Right cardiac atrium (tissue), 5 donors: ENCODE results near the gene EFL1. TPM values are rescaled to one million over a fixed set of nuclear protein-coding genes. Genes with fewer than 3 reads are reported as not detected.
A peak's percentile ranks its signal among the peaks of the same experiment; 100 is the strongest.

Experiments
- ATAC-seq, 2 donors: fragments of 200-7000 bp; cut with Tn5 transposase; one replicate each; pipeline versions ENCODE4 v1.8.0 to v1.9.1; 2020; ENCODE audit warnings: moderate library complexity in 2 of 2, mild to moderate bottlenecking in 1 of 2
- DNase-seq, 3 donors: peaks; one replicate each; pipeline ENCODE4 v3.0.0-alpha.2; 2020
- H3K27ac ChIP-seq: one replicate; pipeline ENCODE4 v1.5.1; 2013; ENCODE audit warnings: mild to moderate bottlenecking, low read length, control low read depth, moderate library complexity
- H3K27me3 ChIP-seq: one replicate; pipeline ENCODE4 v1.6.1; 2013; ENCODE audit not compliant: control insufficient read depth, insufficient read depth
- H3K4me1 ChIP-seq: one replicate; pipeline ENCODE4 v1.6.1; 2013; ENCODE audit warnings: low read length; ENCODE audit not compliant: control insufficient read depth, insufficient read depth
- H3K4me3 ChIP-seq: one replicate; pipeline ENCODE4 v1.5.1; 2013; ENCODE audit warnings: low read length, control low read depth
- H3K9me3 ChIP-seq: one replicate; pipeline ENCODE4 v1.6.1; 2013; ENCODE audit warnings: low read length; ENCODE audit not compliant: control insufficient read depth
- WGBS: extraction: QIAGEN DNeasy Blood & Tissue Kit; methylation state at CpG from one replicate; pipeline ENCODE4 v1.1.7; 2013; 5-methylcytosine and 5-hydroxymethylcytosine counted together
- intact Hi-C, 4 donors: fragments of 100-400 bp; cut with DNase I; formaldehyde crosslinking; loops; one replicate each; pipeline versions ENCODE4 v1.11.0 to v1.14.0; 2022 to 2023
- polyA plus RNA-seq: library from polyadenylated mRNA; stranded (reverse); fragments of 200-250 nt; gene quantifications from one replicate; pipeline ENCODE4 v1.2.3, GENCODE V29; 2013
- total RNA-seq, 4 donors: library from RNA; stranded (reverse); fragmentation: NEBNext Ultra II Directional; extraction: Animal tissue kit (Norgen Biotek cat#: 25700); gene quantifications; one replicate each; pipeline ENCODE4 v1.2.1, GENCODE V29; 2021
- donor health status: healthy with polysubstance abuse.
- donor health status: DM: no; HTN: yes; CAD: no.
- donor health status: DM: no; HTN: no; CAD: no.
- donor health status: DM: no; HTN: yes; CAD: no; lungs with severe emphysema.
- donor health status: DM: yes; HTN: yes; CAD: no.

EFL1 gene
- total and polyA plus RNA-seq, 5 donors: 5.9 to 15.4 (median 11.0) TPM

DNA sequence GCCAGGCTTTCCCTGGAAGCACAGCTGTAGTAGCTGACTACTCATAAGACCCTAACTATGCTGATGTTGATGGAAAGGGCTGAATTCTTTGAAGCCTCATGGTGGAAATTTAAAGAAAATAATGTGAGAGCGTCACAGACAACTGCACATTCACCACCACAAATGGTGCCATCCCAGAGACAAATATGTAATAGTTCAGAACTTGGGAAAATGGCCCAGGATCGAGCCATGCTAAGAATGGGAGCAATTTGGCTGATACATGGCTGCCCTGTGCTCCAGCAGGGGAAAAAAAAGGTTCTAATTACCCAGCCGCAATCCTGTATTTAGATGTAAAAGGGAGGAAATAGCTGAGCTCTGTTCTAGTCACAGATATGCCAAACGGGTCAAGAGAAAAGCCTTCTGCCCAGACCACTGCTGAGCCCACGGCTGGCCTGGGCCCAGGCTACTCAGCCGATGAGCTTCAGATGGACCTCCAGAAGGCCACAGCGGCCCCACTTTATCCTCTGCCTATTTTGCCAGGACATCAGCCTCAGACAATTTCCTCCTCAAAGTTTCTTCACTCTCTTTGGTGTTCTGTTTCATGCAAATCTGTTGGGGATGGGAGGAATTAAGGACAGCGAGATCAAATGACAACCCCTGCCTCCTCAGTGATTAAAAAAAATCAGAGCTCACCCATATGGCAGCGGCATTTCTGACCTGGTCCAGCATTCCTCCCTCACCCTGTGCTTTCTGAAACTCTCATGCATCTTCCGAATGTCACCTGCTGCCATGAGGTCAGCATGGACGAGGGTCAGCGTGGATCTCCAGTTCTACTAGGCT, 162.2 kb downstream of the EFL1 start:
- DNase-seq (no peak), ATAC-seq (no peak)
- Histone ChIP-seq H3K27ac (no peak overlapping the region), H3K4me3 (no peak overlapping the region), H3K4me1 (no peaks in the 10 kb centered on the region), H3K9me3 (no peaks in the 10 kb centered on the region), H3K27me3 (no peaks in the 10 kb centered on the region)
- 60% methylated on average over 12 of the region's 12 CpGs for WGBS
- intact Hi-C loops: no loop called here

DNA sequence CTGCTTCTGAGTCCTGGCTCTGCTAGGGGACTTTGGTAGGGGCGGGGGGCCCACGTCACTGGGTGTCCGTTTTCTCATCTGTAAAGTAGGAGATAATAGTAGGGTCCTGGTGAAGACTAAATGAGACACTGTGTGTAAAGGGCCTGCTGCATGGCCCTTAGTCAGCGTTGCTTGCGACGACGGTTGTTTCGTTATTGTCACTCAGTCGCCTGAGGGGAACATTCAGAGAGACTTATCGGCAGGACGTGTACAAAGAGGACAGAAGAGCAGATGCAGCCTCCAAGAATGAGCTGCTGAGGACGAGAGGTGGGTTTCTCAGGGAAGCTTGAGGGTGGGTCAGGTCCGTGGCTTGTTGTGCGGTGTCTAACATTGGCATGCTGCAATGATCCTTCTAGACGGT, 163.9 kb downstream of the EFL1 start:
- 92% methylated on average over 15 of the region's 15 CpGs for WGBS
- Histone ChIP-seq H3K4me3 (no peak overlapping the region), H3K27ac (no peak overlapping the region), H3K27me3 (no peaks in the 10 kb centered on the region), H3K4me1 (no peaks in the 10 kb centered on the region), H3K9me3 (no peaks in the 10 kb centered on the region)
- ATAC-seq (no peak), DNase-seq (no peak)
- intact Hi-C loops: no loop called here

GRCh38 chr15:82095803-82096202, 166.7 kb downstream of the EFL1 start:
- Histone ChIP-seq H3K4me1 (no peaks in the 10 kb centered on the region), H3K27ac (no peak overlapping the region), H3K27me3 (no peaks in the 10 kb centered on the region), H3K9me3 (no peaks in the 10 kb centered on the region), H3K4me3 (no peak overlapping the region)
- intact Hi-C loops: no loop called here
- DNase-seq (no peak), ATAC-seq (no peak)

GRCh38 chr15:82093774-82094211, 168.7 kb downstream of the EFL1 start:
- no peak overlapping the region for H3K27ac ChIP-seq
- no peak overlapping the region for H3K4me3 ChIP-seq
- DNase-seq: no peak
- H3K4me1 ChIP-seq: no peaks in the 10 kb centered on the region
- H3K27me3 ChIP-seq: no peaks in the 10 kb centered on the region
- no peak for ATAC-seq
- 57% methylated on average over 13 of the region's 13 CpGs for WGBS
- intact Hi-C loops: no loop called here
- H3K9me3 ChIP-seq: no peaks in the 10 kb centered on the region

- intact Hi-C loops: no loop called here
- Histone ChIP-seq H3K9me3 (no peaks in the 10 kb centered on the region), H3K27me3 (no peaks in the 10 kb centered on the region), H3K4me1 (no peaks in the 10 kb centered on the region), H3K27ac (no peak overlapping the region), H3K4me3 (no peak overlapping the region)
- WGBS: 88% methylated on average over 5 of the region's 5 CpGs
- no peak for ATAC-seq
- DNase-seq: no peak
Observed at GRCh38 chr15:82093325-82093724, 169.2 kb downstream of the EFL1 start.

DNA sequence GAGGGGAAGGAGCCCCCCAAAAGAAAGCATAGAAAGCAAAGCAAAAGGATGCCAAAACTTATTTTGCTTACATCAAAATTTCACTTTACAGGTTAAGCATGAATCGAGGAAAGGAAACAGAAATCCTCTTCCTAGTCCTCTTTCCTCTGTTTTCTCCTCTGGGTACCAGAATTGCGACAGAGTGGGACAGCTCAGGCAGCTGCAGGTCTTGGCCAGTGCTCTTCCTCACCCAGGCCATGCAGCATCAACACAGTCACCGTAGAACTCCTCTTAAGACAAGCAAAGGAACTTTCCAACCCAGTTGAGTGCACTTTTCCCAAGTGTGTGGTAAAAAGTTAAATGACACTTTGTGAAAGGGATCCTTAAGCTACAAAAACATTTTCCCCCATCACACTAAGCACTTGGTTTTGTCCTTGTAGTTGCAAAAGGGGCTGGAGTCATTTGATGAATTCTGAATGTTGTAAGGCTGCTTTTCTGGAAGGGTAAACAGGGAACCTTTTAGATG, 170.8 kb downstream of the EFL1 start:
- H3K9me3 ChIP-seq: no peaks in the 10 kb centered on the region
- 85% methylated on average over 3 of the region's 3 CpGs for WGBS
- no peaks in the 10 kb centered on the region for H3K4me1 ChIP-seq
- H3K27ac ChIP-seq: no peak overlapping the region
- H3K4me3 ChIP-seq: no peak overlapping the region
- DNase-seq: no peak
- no peaks in the 10 kb centered on the region for H3K27me3 ChIP-seq
- intact Hi-C loops: no loop called here
- no peak for ATAC-seq

- no peak for ATAC-seq
- H3K27ac ChIP-seq: no peak overlapping the region
- WGBS: 73% methylated on average over 16 of the region's 16 CpGs
- no peaks in the 10 kb centered on the region for H3K9me3 ChIP-seq
- H3K4me1 ChIP-seq: no peaks in the 10 kb centered on the region
- intact Hi-C loops: no loop called here
- no peak overlapping the region for H3K4me3 ChIP-seq
- no peaks in the 10 kb centered on the region for H3K27me3 ChIP-seq
- no peak for DNase-seq
Observed at GRCh38 chr15:82086243-82086995, 176.1 kb downstream of the EFL1 start.

DNA sequence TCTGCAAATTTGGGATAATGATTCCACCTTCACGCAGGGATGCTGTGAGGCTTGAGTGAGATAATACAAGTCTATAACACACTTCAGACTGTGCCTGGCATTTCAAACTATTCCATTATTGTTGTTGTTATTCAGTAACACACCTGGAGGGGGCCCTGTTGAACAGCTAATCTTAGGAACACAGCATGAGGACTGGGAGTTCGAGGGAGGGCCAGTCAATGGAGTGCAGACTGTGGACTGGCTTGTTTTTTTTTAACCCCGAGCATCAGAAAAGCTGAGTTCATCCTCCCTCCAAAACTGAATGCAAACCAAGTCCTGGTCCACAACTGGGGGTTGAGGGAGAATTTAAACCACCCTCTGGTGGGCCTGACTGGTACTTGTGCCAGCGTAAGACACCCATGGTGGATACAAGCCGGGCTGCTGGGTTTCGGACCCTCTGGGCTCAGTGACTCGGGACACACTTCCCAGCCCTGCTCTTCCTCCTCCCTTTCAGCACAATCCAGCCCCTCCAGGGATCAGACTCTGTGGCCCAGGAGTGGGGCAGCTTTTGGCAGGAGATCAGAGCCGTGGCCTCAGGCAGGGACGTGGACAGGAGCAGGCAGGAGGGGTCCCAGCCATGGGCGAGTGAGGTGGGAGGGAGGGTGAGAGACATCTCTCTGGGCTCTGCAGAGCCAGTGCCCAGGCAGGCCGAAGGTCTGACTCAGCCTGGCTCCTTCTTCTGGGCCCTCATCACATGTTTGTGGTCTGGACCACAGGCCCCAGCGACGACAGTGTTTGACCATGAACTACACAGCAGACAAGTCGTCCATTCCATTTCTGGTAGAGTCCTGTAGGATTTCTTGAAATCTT, 180.4 kb downstream of the EFL1 start:
- DNase-seq (no peak), ATAC-seq (peak in 1 of 2 donors; percentile 29)
- no peak overlapping the region for H3K27ac ChIP-seq
- H3K9me3 ChIP-seq: no peaks in the 10 kb centered on the region
- no peaks in the 10 kb centered on the region for H3K27me3 ChIP-seq
- intact Hi-C loops: no loop called here
- H3K4me3 ChIP-seq: no peak overlapping the region
- no peaks in the 10 kb centered on the region for H3K4me1 ChIP-seq
- 73% methylated on average over 14 of the region's 14 CpGs for WGBS

DNA sequence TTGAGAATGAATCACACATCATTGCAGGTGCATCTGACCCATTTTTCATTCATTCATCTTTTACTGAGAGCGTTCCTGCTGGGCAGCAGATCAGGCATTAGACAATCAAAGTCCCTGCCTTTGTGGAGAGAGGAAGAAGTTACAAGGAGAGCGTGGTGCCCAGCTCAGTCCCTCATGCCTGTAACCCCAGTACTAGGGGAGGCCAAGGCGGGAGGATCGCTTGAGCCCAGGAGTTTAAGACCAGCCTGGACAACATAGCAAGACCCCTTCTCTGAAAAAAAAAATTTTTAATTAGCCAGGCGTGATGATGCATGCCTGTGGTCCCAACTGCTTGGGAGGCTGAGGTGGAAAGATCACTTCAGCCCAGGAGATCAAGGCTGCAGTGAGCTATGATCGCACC, 181.8 kb downstream of the EFL1 start:
- no peak for ATAC-seq
- H3K27me3 ChIP-seq: no peaks in the 10 kb centered on the region

More for the DNA sequence above, 181.8 kb downstream of the EFL1 start:
- Histone ChIP-seq H3K4me3 (no peak overlapping the region), H3K27ac (no peak overlapping the region), H3K9me3 (no peaks in the 10 kb centered on the region), H3K4me1 (no peaks in the 10 kb centered on the region)
- DNase-seq: no peak
- 95% methylated on average over 6 of the region's 6 CpGs for WGBS
- intact Hi-C loops: no loop called here
